ENCODE measurements around the gene RUFY3. TPM values are rescaled to one million over a fixed set of nuclear protein-coding genes. Genes with fewer than 3 reads are reported as not detected.

RUFY3 gene
- total and polyA plus RNA-seq, 2 of the 13 experiments (the other 11 are each of a cell fraction or from before 2014, with no cell fraction given): 17.9 to 25.3 TPM

- in situ Hi-C loops (cut with HindIII; ENCODE audit: extremely low pct_ligation_motif_present, low pct_unique_long_range_greater_than_20kb) (loop anchor here (25.0 kb wide), 2 partner anchors 338 to 1038 kb away; no protein-coding TSS in a partner anchor), intact Hi-C loops (cut with micrococcal nuclease; ENCODE audit: unreplicated experiment) (no loop called here)
- Histone ChIP-seq H3K27me3 (ENCODE audit: control insufficient read depth in 1 of 2, insufficient read depth in 2 of 2, low read length in 2 of 2) (no peaks in the 10 kb centered on the region; a peak in 1 of 5 replicates), H3K9me3 (ENCODE audit: low read length) (no peaks in the 10 kb centered on the region), H3K36me3 (replicated peaks in 1 of 2; ENCODE audit: control insufficient read depth in 1 of 2, insufficient read depth in 2 of 2, low read length in 2 of 2) (no peaks in the 10 kb centered on the region), H2AFZ (ENCODE audit: low read length) (no peak overlapping the region), H3K9ac (ENCODE audit: insufficient read depth, low read depth, low read length) (no peak overlapping the region), H3K27ac (ENCODE audit: extremely low read length, insufficient read depth, low read length) (no peak overlapping the region), H4K20me1 (ENCODE audit: insufficient read depth, low read length) (no peaks in the 10 kb centered on the region), H3K79me2 (ENCODE audit: insufficient read depth, low read length) (no peaks in the 10 kb centered on the region), H3K4me2 (ENCODE audit: low read depth, low read length) (no peak overlapping the region), H3K4me3 (replicated peaks in 1 of 3; ENCODE audit: insufficient read depth in 1 of 3, low read depth in 2 of 3, low read length in 3 of 3) (no peak overlapping the region), H3K4me1 (ENCODE audit: insufficient read depth, low read length) (no peaks in the 10 kb centered on the region)
- ChIA-PET CTCF (ENCODE audit: low intra/inter-chr PET ratio, low total read pairs) (no interaction called here), POLR2A (no interaction called here)
- DNase-seq (ENCODE audit: low spot score): no peak
- FAIRE-seq: no peak
- no TSS peak for BruUV-seq (replicated peaks)
- ATAC-seq: no peak
- TF ChIP-seq ZNF446 (CRISPR knock-in tag; IDR thresholded peaks at IDR 0.05): no peak
- no peak for TF ChIP-seq ZMAT5 (CRISPR knock-in tag; IDR thresholded peaks at IDR 0.05; ENCODE audit: borderline replicate concordance, low read depth)
- TF ChIP-seq HDAC2 (CRISPR knock-in tag; IDR thresholded peaks at IDR 0.05): no peak
- TF ChIP-seq POLR2A (IDR thresholded peaks at IDR 0.05; ENCODE audit: insufficient read depth in 1 of 2, low read depth in 2 of 2, low read length in 2 of 2): no peak
- no peak for TF ChIP-seq ZNF280D (CRISPR knock-in tag; IDR thresholded peaks at IDR 0.05)
- TF ChIP-seq, protein P1, sequence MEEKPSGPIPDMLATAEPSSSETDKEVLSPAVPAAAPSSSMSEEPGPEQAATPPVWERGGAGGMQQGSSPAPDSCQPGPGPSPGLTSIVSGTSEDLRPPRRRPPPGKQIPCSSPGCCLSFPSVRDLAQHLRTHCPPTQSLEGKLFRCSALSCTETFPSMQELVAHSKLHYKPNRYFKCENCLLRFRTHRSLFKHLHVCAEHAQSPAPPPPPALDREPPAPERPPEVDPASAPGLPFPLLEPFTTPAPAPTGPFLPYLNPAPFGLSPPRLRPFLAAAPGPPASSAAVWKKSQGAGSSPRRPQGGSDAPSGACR (CRISPR knock-in tag; IDR thresholded peaks at IDR 0.05): no peak
- TF ChIP-seq, protein P2, sequence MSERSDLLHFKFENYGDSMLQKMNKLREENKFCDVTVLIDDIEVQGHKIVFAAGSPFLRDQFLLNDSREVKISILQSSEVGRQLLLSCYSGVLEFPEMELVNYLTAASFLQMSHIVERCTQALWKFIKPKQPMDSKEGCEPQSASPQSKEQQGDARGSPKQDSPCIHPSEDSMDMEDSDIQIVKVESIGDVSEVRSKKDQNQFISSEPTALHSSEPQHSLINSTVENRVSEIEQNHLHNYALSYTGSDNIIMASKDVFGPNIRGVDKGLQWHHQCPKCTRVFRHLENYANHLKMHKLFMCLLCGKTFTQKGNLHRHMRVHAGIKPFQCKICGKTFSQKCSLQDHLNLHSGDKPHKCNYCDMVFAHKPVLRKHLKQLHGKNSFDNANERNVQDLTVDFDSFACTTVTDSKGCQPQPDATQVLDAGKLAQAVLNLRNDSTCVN (CRISPR knock-in tag; IDR thresholded peaks at IDR 0.05; ENCODE audit: borderline replicate concordance): no peak
- no peak for TF ChIP-seq ZFP91 (CRISPR knock-in tag; IDR thresholded peaks at IDR 0.05; ENCODE audit: borderline replicate concordance)
- TF ChIP-seq ZNF484 (CRISPR knock-in tag; IDR thresholded peaks at IDR 0.05; ENCODE audit: borderline replicate concordance, low read depth): no peak
- TF ChIP-seq, protein P3, sequence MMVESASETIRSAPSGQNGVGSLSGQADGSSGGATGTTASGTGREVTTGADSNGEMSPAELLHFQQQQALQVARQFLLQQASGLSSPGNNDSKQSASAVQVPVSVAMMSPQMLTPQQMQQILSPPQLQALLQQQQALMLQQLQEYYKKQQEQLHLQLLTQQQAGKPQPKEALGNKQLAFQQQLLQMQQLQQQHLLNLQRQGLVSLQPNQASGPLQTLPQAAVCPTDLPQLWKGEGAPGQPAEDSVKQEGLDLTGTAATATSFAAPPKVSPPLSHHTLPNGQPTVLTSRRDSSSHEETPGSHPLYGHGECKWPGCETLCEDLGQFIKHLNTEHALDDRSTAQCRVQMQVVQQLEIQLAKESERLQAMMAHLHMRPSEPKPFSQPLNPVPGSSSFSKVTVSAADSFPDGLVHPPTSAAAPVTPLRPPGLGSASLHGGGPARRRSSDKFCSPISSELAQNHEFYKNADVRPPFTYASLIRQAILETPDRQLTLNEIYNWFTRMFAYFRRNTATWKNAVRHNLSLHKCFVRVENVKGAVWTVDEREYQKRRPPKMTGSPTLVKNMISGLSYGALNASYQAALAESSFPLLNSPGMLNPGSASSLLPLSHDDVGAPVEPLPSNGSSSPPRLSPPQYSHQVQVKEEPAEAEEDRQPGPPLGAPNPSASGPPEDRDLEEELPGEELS (CRISPR knock-in tag; IDR thresholded peaks at IDR 0.05): no peak
- TF ChIP-seq SNAI1 (CRISPR knock-in tag; IDR thresholded peaks at IDR 0.05; ENCODE audit: borderline replicate concordance): no peak
- TF ChIP-seq ZNF383 (CRISPR knock-in tag; IDR thresholded peaks at IDR 0.05; ENCODE audit: borderline replicate concordance): no peak
- no peak for TF ChIP-seq RBM39 (IDR thresholded peaks at IDR 0.05; ENCODE audit: low read depth, low read length, poor library complexity, severe bottlenecking)
These were observed 47.6 kb upstream of the RUFY3 start for GRCh38 chr4:70674191-70674590.
